Heart left ventricle (tissue), 16 donors: ENCODE measurements around the gene HRH4. TPM values are rescaled to one million over a fixed set of nuclear protein-coding genes. Genes with fewer than 3 reads are reported as not detected.

Source experiments
- ATAC-seq, 4 donors: fragments of 200-7000 bp; cut with Tn5 transposase; one replicate each; pipeline ENCODE4 v1.9.1; 2020 to 2022; ENCODE audit warnings: moderate library complexity in 4 of 4, mild to moderate bottlenecking in 3 of 4, moderate number of reproducible peaks in 1 of 4
- DNase-seq, 5 donors: peaks; one replicate each; pipeline ENCODE4 v3.0.0-alpha.2; 2020
- H3K27ac ChIP-seq, 12 donors: fragments of 200-600 bp; sonication (generic) in 4 of 12; one replicate each; pipeline versions ENCODE4 v1.5.0 to v1.8.0; 2016 to 2022; ENCODE audit warnings: mild to moderate bottlenecking in 2 of 12
- H3K27me3 ChIP-seq, 9 donors: fragments of 200-600 bp; sonication (generic) in 2 of 9; one replicate each; pipeline versions ENCODE4 v1.5.1 to v1.8.0; 2016 to 2022; ENCODE audit warnings: mild to moderate bottlenecking in 3 of 9
- H3K36me3 ChIP-seq, 9 donors: fragments of 200-600 bp; sonication (generic) in 2 of 9; one replicate each; pipeline versions ENCODE4 v1.5.0 to v1.8.0; 2018 to 2022; ENCODE audit warnings: mild to moderate bottlenecking in 2 of 9
- H3K4me1 ChIP-seq, 12 donors: fragments of 200-600 bp; sonication (generic) in 4 of 12; one replicate each; pipeline versions ENCODE4 v1.5.0 to v1.8.0; 2016 to 2022; ENCODE audit warnings: mild to moderate bottlenecking in 3 of 12
- H3K4me3 ChIP-seq, 12 donors: fragments of 200-600 bp; sonication (generic) in 4 of 12; one replicate each; pipeline versions ENCODE4 v1.5.0 to v1.8.0; 2017 to 2022; ENCODE audit warnings: mild to moderate bottlenecking in 9 of 12, moderate library complexity in 4 of 12
- H3K9me3 ChIP-seq, 12 donors: fragments of 200-600 bp; sonication (generic) in 4 of 12; one replicate each; pipeline versions ENCODE4 v1.5.0 to v1.8.0; 2016 to 2022; ENCODE audit warnings: mild to moderate bottlenecking in 1 of 12
- POLR2A ChIP-seq, 2 donors: fragments of 450-650 bp; IDR thresholded peaks; one replicate each; pipeline ENCODE4 v1.6.1; 2017; ENCODE audit warnings: antibody characterized with exemption in 2 of 2, mild to moderate bottlenecking in 2 of 2, moderate library complexity in 2 of 2
- WGBS, 4 donors: extraction: QIAGEN DNeasy Blood & Tissue Kit in 2 of 4; methylation state at CpG; one replicate each; pipeline versions ENCODE4 v1.1.5 to v1.1.7; 2013 to 2018; 5-methylcytosine and 5-hydroxymethylcytosine counted together
- intact Hi-C, 10 donors: fragments of 100-400 bp; cut with DNase I; formaldehyde crosslinking; loops; one replicate each; pipeline versions ENCODE4 v1.11.1 to v1.14.2; 2022
- long read RNA-seq, 3 donors: library from polyadenylated mRNA; unstranded; transcript quantifications; one replicate each; pipeline ENCODE4 v2.0.0, GENCODE V29; 2020 to 2021
- polyA plus RNA-seq, 2 donors: library from polyadenylated mRNA; stranded (reverse); fragments of 200-250 nt; gene quantifications; one replicate each; pipeline ENCODE4 v1.2.3, GENCODE V29; 2013
- total RNA-seq, 9 donors: library from RNA; depleted of rRNA in 2 of 9; stranded (reverse); fragments of >200 nt in 2 of 9; fragmentation: NEBNext Ultra II Directional in 3 of 9; extraction: Animal tissue kit (Norgen Biotek cat#: 25700) in 3 of 9; gene quantifications; one replicate each; pipeline versions ENCODE4 v1.1.0 to v1.2.4, GENCODE V29; 2016 to 2023
- TF ChIP-seq, protein P1 (sequence below), 12 donors: fragments of 200-600 bp; sonication (generic) in 4 of 12; IDR thresholded peaks; one replicate each; pipeline versions ENCODE4 v1.5.0 to v1.8.0; 2018 to 2022; ENCODE audit warnings: antibody characterized with exemption in 12 of 12, mild to moderate bottlenecking in 5 of 12
- donor health status: ischemic (EF 13 %, LVEDD 7.1; RV severe dilation, severe dysfunction).
- donor health status: healthy with polysubstance abuse.
- donor health status: DM: no; HTN: yes; CAD: no.
- donor health status: DM: no; HTN: no; CAD: no.
- donor health status: ischemic (EF 25% LVEDD 6.9; RV normal size, moderate dysfunction).
- donor health status: ischemic (EF 25% LVEDD 5.7; RV mildly dilated, moderate dysfunction).
- donor health status: healthy.
- donor health status: DM: yes; HTN: yes; CAD: no.
- donor health status: ischemic (EF 35%, LVEDD 5.7; RV mildly dilated, moderate dysfunction).
- donor health status: nonischemic (EF 11% LVEDD 7.7; RV severe dilation, severe dysfunction).
- donor health status: DM: yes; HTN: yes; CAD: no.
- donor health status: PGD.
- donor health status: ischemic (EF 29% LVEDD 5.4; RV normal size, mild dysfunction).
- donor health status: nonischemic (EF 23%, LVEDD 6.1; RV moderate dilation, normal function).

HRH4 gene, protein sequence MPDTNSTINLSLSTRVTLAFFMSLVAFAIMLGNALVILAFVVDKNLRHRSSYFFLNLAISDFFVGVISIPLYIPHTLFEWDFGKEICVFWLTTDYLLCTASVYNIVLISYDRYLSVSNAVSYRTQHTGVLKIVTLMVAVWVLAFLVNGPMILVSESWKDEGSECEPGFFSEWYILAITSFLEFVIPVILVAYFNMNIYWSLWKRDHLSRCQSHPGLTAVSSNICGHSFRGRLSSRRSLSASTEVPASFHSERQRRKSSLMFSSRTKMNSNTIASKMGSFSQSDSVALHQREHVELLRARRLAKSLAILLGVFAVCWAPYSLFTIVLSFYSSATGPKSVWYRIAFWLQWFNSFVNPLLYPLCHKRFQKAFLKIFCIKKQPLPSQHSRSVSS
- under 1 TPM in 3 of 9 donors, not detected in 6; 0.16 to 0.24 (median 0.23) TPM for total RNA-seq
- not detected for polyA plus RNA-seq
- long read RNA-seq, donor 1, partial matches to known transcripts = 0 of 1 reads
- long read RNA-seq, donor 1, other reads (novel, unspliced or antisense) = 1 of 1 reads
- long read RNA-seq, donor 2 = 0 reads
- long read RNA-seq, donor 3 = 0 reads

DNA sequence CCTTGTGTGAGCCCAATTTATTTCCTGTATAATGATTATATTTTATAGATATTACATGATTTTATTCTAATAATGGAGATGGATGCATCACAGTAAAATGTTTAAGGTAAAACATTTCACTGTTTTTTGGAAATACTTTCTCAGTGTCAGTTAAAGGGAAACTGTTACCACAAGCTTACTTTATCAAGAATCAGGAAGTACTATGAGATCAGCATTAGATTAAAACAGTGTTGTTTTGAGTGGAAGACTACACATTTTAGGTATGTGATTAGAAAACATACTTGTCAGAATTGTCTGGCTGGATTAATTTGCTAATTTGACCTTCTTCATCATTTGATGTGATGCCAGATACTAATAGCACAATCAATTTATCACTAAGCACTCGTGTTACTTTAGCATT is at the start of gene HRH4:
Gene HRH4 (plus strand): TSS at position 250 of the 400 bp plus-strand sequence. CDS start 92 bp downstream, at position 342.
- 79 to 87% (median 81%) methylated on average over 1 of the region's 1 CpG for WGBS, 4 donors
- H3K36me3 ChIP-seq = peaks cover 0 to 4% (median 0%) of the 10 kb centered on the region in 9 donors

DNA sequence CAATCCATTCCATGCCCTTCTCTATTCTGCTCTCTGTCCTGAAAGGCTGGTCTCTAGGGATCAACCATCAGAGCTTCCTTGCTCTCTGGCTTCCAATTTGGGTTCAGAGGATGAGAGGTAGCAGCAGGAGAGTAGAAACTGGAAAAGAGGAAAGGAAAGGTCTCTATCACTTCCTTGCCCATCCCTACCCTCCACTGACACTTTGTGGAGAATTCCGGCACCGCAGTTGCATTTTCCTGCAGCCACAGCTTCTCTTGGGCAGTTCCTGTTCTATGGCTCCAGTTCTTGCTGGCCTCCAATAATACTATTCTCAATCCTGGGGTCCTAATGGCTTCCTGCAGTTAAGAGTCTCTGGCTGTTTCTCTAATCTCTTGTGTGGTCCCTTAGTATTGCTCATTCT is 47.3 kb upstream of the HRH4 start:
- TF ChIP-seq POLR2A (IDR thresholded peaks at IDR 0.05) = no peak
- TF ChIP-seq, protein P1, sequence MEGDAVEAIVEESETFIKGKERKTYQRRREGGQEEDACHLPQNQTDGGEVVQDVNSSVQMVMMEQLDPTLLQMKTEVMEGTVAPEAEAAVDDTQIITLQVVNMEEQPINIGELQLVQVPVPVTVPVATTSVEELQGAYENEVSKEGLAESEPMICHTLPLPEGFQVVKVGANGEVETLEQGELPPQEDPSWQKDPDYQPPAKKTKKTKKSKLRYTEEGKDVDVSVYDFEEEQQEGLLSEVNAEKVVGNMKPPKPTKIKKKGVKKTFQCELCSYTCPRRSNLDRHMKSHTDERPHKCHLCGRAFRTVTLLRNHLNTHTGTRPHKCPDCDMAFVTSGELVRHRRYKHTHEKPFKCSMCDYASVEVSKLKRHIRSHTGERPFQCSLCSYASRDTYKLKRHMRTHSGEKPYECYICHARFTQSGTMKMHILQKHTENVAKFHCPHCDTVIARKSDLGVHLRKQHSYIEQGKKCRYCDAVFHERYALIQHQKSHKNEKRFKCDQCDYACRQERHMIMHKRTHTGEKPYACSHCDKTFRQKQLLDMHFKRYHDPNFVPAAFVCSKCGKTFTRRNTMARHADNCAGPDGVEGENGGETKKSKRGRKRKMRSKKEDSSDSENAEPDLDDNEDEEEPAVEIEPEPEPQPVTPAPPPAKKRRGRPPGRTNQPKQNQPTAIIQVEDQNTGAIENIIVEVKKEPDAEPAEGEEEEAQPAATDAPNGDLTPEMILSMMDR (IDR thresholded peaks at IDR 0.05) = peak in 8 of 12 donors; percentile 18 to 46 (median 38)
- Histone ChIP-seq H3K4me1 (no peaks in the 10 kb centered on the region), H3K27me3 (peaks cover 0 to 14% (median 0%) of the 10 kb centered on the region in 9 donors), H3K4me3 (no peak overlapping the region), H3K9me3 (no peaks in the 10 kb centered on the region), H3K27ac (no peak overlapping the region), H3K36me3 (no peaks in the 10 kb centered on the region)
- ATAC-seq = peak in 1 of 4 donors; percentile 38
- no peak for DNase-seq
- 56 to 85% (median 69%) methylated on average over 2 of the region's 2 CpGs for WGBS, 4 donors
- intact Hi-C loops = loop anchor here in 3 of 10 donors (5.0 to 10.0 kb wide), 3 partner anchors 48 to 62 kb away; no protein-coding TSS in a partner anchor

More for the DNA sequence above, at the start of gene HRH4:
- intact Hi-C loops = no loop called here
- DNase-seq (no peak), ATAC-seq (no peak)
- no peaks in the 10 kb centered on the region for H3K27me3 ChIP-seq
- H3K27ac ChIP-seq = no peak within 1 kb of the TSS
- TF ChIP-seq, protein P1 (IDR thresholded peaks at IDR 0.05) = no peak
- TF ChIP-seq POLR2A (IDR thresholded peaks at IDR 0.05) = no peak
- H3K9me3 ChIP-seq = no peaks in the 10 kb centered on the region
- no peaks in the 10 kb centered on the region for H3K4me1 ChIP-seq
- H3K4me3 ChIP-seq = peak within 1 kb of the TSS in 1 of 12 donors; percentile 13

DNA sequence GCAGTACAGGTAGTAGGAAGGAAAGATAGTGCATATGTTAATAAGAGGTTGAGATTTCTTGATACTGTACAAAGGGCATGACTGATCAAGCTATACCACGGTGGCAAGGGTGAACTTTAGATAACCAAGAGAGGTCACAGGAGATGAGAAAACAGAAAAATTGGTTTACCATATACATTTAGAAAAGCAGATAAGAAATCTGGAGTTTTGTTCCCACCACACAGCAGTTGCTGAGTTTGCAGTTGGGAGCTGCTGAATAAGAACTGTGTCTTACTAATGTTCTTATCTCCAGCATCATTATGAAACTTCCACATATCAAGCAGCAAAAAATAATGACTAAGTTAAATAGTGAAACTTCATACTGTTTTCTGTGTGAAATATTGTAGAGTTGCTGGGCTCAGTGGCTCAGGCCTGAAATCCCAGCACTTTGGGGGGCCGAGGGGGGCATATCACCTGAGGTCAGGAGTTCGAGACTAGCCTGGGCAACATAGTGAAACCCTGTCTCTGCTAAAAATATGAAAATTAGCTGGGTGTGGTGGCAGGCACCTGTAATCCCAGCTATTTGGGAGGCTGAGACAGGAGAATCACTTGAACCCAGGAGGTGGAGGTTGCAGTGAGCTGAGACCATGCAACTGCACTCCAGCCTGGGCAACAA is 46.0 kb upstream of the HRH4 start:
- DNase-seq = no peak
- Histone ChIP-seq H3K4me3 (no peak overlapping the region), H3K9me3 (no peaks in the 10 kb centered on the region), H3K27me3 (peaks cover 0 to 26% (median 5%) of the 10 kb centered on the region in 9 donors), H3K36me3 (no peaks in the 10 kb centered on the region), H3K4me1 (no peaks in the 10 kb centered on the region), H3K27ac (no peak overlapping the region)
- TF ChIP-seq, protein P1 (IDR thresholded peaks at IDR 0.05) = no peak
- TF ChIP-seq POLR2A (IDR thresholded peaks at IDR 0.05) = no peak
- WGBS, 4 donors = 84 to 87% (median 85%) methylated on average over 3 of the region's 3 CpGs
- intact Hi-C loops = loop anchor here in 3 of 10 donors (5.0 to 10.0 kb wide), 3 partner anchors 50 to 60 kb away; no protein-coding TSS in a partner anchor
- no peak for ATAC-seq

DNA sequence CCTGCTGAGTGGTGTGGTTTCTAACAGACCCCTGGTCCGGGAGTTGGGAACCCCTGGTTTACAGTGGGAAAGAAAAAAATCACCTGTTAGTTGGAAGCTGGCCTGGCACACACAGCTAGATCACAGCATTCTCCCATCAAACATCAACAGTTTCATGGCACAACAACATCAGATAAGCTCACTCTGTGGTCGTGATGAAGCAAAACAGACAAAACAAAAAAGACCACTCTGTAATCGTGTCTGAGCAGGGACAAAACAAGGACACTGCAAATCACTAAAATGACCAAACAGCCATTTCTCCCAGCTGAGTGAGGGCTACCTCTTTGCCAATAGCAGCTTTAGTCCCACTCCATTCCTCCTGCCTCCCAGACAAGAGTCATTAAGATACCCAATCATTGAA is 43.0 kb upstream of the HRH4 start:
- 20 to 33% (median 25%) methylated on average over 3 of the region's 3 CpGs for WGBS, 4 donors
- Histone ChIP-seq H3K9me3 (no peaks in the 10 kb centered on the region), H3K4me1 (no peaks in the 10 kb centered on the region), H3K36me3 (no peaks in the 10 kb centered on the region), H3K27me3 (peaks cover 0 to 46% (median 8%) of the 10 kb centered on the region in 9 donors), H3K4me3 (no peak overlapping the region), H3K27ac (no peak overlapping the region)
- TF ChIP-seq POLR2A (IDR thresholded peaks at IDR 0.05) = no peak
- TF ChIP-seq, protein P1 (IDR thresholded peaks at IDR 0.05) = no peak
- ATAC-seq (no peak), DNase-seq (no peak)
- intact Hi-C loops = loop anchor here in 2 of 10 donors (10.0 kb wide), 2 partner anchors 53 to 57 kb away; no protein-coding TSS in a partner anchor
